Breast epithelium (tissue), 4 donors: Measurements from ENCODE around the gene PDZD2. TPM values are rescaled to one million over a fixed set of nuclear protein-coding genes. Genes with fewer than 3 reads are reported as not detected.

Experiments used
- DNase-seq, 2 donors: peaks; one replicate each; pipeline ENCODE4 v3.0.0-alpha.2; 2019; ENCODE audit warnings: low spot score in 2 of 2
- H3K27ac ChIP-seq, 2 donors: fragments of 200-600 bp; sonication (generic) in 1 of 2; one replicate each; pipeline ENCODE4 v1.5.1; 2016 to 2019; ENCODE audit warnings: mild to moderate bottlenecking in 1 of 2
- H3K27me3 ChIP-seq, 2 donors: fragments of 200-600 bp; sonication (generic) in 1 of 2; one replicate each; pipeline versions ENCODE4 v1.5.1 to v1.6.0; 2017 to 2019; ENCODE audit warnings: control low read depth in 1 of 2, mild to moderate bottlenecking in 1 of 2
- H3K36me3 ChIP-seq: fragments of 200-600 bp; one replicate; pipeline ENCODE4 v1.5.1; 2019
- H3K4me1 ChIP-seq, 2 donors: fragments of 200-600 bp; sonication (generic); one replicate each; pipeline ENCODE4 v1.5.1; 2016 to 2019; ENCODE audit warnings: control low read depth in 1 of 2
- H3K4me3 ChIP-seq, 3 donors: fragments of 200-600 bp; sonication (generic); 1 replicate in 2 of 3; 2 replicates in 1 of 3; pipeline ENCODE4 v1.5.1; 2016 to 2019; ENCODE audit warnings: mild to moderate bottlenecking in 3 of 3, moderate library complexity in 2 of 3
- H3K9me3 ChIP-seq, 2 donors: fragments of 200-600 bp; sonication (generic) in 1 of 2; one replicate each; pipeline ENCODE4 v1.5.1; 2016 to 2019; ENCODE audit warnings: control low read depth in 1 of 2
- CTCF ChIP-seq, 3 donors: fragments of 450-650 bp; IDR thresholded peaks; one replicate each; pipeline ENCODE4 v1.5.1; 2016 to 2017; ENCODE audit warnings: antibody characterized with exemption in 3 of 3, mild to moderate bottlenecking in 3 of 3, moderate library complexity in 3 of 3
- POLR2A ChIP-seq: fragments of 450-650 bp; IDR thresholded peaks from one replicate; pipeline ENCODE4 v1.6.1; 2016; ENCODE audit warnings: antibody characterized with exemption, mild to moderate bottlenecking, moderate library complexity
- POLR2AphosphoS5 ChIP-seq, 3 donors: sonication (generic); formaldehyde crosslinking; IDR thresholded peaks; one replicate each; pipeline ENCODE4 v1.6.1; 2017; ENCODE audit warnings: antibody characterized with exemption in 3 of 3
- intact Hi-C: fragments of 100-400 bp; cut with DNase I; formaldehyde crosslinking; loops from one replicate; pipeline ENCODE4 v1.15.1; 2023; ENCODE audit warnings: low total_unique reads
- total RNA-seq, 3 donors: library from RNA; depleted of rRNA; stranded (reverse); fragments of >200 nt; gene quantifications; one replicate each; pipeline ENCODE4 v1.1.0, GENCODE V29; 2016

The PDZD2 gene
- total RNA-seq, 3 donors from 2014 or later: 16.8 to 23.3 (median 17.7) TPM

- H3K27me3 ChIP-seq: no peaks in the 10 kb centered on the region
- no peaks in the 10 kb centered on the region for H3K4me1 ChIP-seq
- no peak for DNase-seq
- no peak overlapping the region for H3K4me3 ChIP-seq
- no peaks in the 10 kb centered on the region for H3K9me3 ChIP-seq
- no peaks in the 10 kb centered on the region for H3K36me3 ChIP-seq
- intact Hi-C loops: no loop called here
- H3K27ac ChIP-seq: no peak overlapping the region
- TF ChIP-seq CTCF (IDR thresholded peaks at IDR 0.05) (no peak), POLR2A (no peak), POLR2AphosphoS5 (IDR thresholded peaks at IDR 0.05) (no peak)
Observed at GRCh38 chr5:31909073-31909472, 270.1 kb downstream of the PDZD2 start.

DNA sequence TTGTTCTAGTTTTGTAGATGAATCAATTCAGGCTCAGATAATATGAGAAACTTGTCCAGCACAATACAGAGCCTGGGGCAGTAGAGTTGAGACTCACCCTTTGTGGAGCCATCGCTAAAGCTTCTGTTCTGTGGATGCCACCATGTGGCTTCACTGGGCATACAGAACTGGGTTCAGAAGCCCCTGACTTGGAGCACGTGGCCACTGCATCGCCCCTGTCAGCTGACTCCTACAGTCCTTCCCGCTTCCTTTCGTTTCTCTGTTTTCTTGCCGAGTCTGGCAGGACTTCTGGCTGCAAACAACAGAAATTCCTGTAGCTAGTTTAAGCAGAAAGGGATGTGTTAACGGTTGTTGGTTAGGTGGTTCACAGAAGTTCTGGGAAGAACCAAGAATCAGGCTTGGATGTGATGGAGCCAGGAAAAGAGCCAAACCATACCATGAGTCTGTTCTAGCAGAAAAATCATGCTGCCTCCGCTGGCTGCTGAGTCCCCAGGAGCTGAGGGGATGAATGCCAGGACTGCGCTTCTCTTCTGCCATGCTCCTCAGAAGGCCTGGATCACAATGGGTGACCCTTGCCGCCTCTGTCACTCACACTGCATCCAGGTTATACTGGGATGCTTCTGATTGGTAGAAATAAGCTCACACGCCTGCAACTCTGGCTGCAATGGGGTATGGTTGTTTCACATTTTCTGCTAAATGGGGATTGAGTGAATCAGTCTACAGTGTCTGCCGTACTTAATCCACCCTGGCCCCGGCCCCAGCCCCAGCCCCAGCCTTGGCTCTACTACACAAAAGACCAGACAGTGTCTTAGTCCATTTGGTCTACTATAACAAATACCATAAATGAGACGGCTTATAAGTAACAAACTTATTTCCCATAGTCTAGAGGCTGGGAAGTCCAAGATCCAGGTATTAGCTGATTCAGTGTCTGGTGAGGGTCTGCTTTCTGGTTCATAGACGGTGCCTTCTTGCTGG is 272.6 kb downstream of the PDZD2 start:
- intact Hi-C loops: no loop called here
- Histone ChIP-seq H3K27ac (no peak overlapping the region), H3K4me1 (no peaks in the 10 kb centered on the region), H3K36me3 (no peaks in the 10 kb centered on the region), H3K27me3 (no peaks in the 10 kb centered on the region), H3K4me3 (peak overlapping the region in 2 of 3 donors; percentile 16 to 43), H3K9me3 (no peaks in the 10 kb centered on the region)
- DNase-seq: no peak
- TF ChIP-seq POLR2AphosphoS5 (IDR thresholded peaks at IDR 0.05) (no peak), POLR2A (no peak), CTCF (IDR thresholded peaks at IDR 0.05) (no peak)

- Histone ChIP-seq H3K27ac (no peak overlapping the region), H3K4me1 (no peaks in the 10 kb centered on the region), H3K27me3 (no peaks in the 10 kb centered on the region), H3K4me3 (no peak overlapping the region), H3K9me3 (no peaks in the 10 kb centered on the region), H3K36me3 (no peaks in the 10 kb centered on the region)
- TF ChIP-seq POLR2A (no peak), POLR2AphosphoS5 (IDR thresholded peaks at IDR 0.05) (no peak), CTCF (IDR thresholded peaks at IDR 0.05) (no peak)
- intact Hi-C loops: no loop called here
- no peak for DNase-seq
Observed at GRCh38 chr5:31913808-31914207, 274.9 kb downstream of the PDZD2 start.

- no peak overlapping the region for H3K27ac ChIP-seq
- intact Hi-C loops: no loop called here
- TF ChIP-seq POLR2A (no peak), POLR2AphosphoS5 (IDR thresholded peaks at IDR 0.05) (peak in 1 of 3 donors; percentile 38)
Observed at GRCh38 chr5:31916327-31916726, 277.4 kb downstream of the PDZD2 start.

GRCh38 chr5:31918739-31919138 is 279.8 kb downstream of the PDZD2 start:
- Histone ChIP-seq H3K27me3 (no peaks in the 10 kb centered on the region), H3K27ac (no peak overlapping the region), H3K9me3 (no peaks in the 10 kb centered on the region), H3K36me3 (no peaks in the 10 kb centered on the region), H3K4me3 (no peak overlapping the region), H3K4me1 (no peaks in the 10 kb centered on the region)
- no peak for DNase-seq
- TF ChIP-seq CTCF (IDR thresholded peaks at IDR 0.05): no peak
- TF ChIP-seq POLR2A: no peak
- no peak for TF ChIP-seq POLR2AphosphoS5 (IDR thresholded peaks at IDR 0.05)
- intact Hi-C loops: no loop called here

More at GRCh38 chr5:31916327-31916726, 277.4 kb downstream of the PDZD2 start:
- DNase-seq: peak in 1 of 2 donors; percentile 69
- H3K36me3 ChIP-seq: no peaks in the 10 kb centered on the region
- H3K4me1 ChIP-seq: no peaks in the 10 kb centered on the region
- no peaks in the 10 kb centered on the region for H3K27me3 ChIP-seq
- no peaks in the 10 kb centered on the region for H3K9me3 ChIP-seq
- no peak overlapping the region for H3K4me3 ChIP-seq
